CD4-positive, alpha-beta T cell treated with Interleukin-2 at 100 ng/mL for 4 hours (primary cell): ENCODE results near the gene UNC5A.
"Not testable (repeated sequence)": the region's sequence is repeated elsewhere in the genome, so short reads cannot be mapped to it uniquely, and the experiment has no call there.

Experiments
- DNase-seq: peaks from one replicate; pipeline ENCODE4 v3.0.0-alpha.2; 2020; ENCODE audit warnings: low spot score

The UNC5A gene

DNA sequence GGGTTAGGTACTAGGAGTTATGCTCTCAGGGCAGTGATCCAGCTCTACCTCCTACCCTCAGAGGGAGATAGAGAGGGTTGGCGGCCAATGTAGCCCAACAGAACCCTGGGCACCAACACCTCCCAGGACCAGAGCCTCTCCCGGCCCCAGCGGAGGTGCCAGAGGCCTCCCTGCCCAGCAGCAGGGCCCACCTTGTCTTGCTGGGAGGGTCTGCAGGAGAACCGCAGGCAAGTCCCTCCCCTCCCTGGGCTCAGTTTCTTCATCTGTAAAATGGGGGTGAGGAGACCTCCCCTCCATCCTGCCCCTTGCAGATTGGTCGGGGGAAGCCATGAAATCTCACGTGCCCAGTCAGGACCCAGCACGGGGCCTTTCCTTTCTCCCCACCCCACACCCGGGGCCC is 54.4 kb downstream of the UNC5A start:
- DNase-seq = no peak

DNA sequence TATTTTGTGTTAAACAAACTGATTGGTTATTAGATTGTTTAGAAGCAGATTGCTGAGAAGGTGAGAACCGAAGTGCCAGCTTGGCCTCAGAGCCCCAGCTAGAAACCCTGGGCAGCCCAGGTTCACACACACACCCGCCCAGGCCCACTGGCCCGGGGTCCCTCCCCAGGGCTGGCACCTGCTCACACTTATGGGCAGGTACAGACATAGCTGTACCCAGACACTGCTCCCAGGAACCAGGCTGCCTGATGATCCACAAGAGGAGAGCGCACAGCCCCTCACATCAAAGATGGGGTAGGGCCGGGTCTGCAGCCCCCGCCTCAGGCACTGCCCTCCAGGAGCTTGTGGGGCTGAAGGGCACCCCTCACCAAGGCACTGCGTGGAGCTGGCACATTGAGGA is 55.6 kb downstream of the UNC5A start:
- no peak for DNase-seq

DNA sequence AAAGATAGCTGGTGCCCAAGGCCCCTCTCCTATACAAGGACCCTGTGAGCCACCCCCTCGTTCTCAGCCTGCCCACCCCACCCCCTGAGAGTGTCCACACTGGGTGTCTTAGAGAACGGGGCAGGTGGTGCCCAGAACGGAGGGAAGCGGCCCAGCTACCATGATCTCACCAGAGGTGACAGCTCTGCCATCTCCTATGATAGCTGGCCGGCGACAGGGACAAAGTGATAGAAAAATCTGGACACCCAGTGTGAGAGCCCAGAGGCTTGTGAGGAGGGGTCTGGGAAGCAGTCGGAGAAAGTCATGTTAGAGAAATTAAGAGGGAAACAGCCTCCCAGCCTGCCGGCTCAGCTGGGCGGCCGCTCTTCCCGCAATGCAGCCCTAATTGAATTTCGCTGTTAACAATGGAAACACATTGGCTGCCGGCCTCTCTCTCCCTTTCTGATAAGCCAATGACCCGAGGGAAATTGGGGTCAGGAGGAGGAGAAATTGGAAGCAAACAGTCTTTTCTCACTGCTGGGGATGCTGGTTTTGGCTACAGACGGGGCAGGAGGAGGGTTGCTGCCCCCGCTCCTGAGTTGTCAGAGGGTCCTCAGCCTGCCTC is 56.5 kb downstream of the UNC5A start:
- no peak for DNase-seq

- no peak for DNase-seq
Observed at GRCh38 chr5:176868126-176868525, 57.8 kb downstream of the UNC5A start.

DNA sequence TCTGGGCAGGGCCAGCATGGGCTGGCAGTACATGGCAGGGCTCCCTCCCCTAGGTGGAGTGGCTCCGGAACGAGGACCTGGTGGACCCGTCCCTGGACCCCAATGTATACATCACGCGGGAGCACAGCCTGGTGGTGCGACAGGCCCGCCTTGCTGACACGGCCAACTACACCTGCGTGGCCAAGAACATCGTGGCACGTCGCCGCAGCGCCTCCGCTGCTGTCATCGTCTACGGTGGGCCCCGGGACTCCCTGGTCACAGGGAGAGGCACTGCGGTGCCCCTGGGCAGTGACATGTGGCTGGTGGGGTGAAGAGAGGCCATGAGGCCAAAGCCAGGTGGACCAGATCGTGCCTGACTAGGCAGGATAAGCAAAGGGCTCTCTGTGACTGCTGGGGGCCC is 58.4 kb downstream of the UNC5A start:
- no peak for DNase-seq

GRCh38 chr5:176869501-176870109 is 59.2 kb downstream of the UNC5A start:
- DNase-seq = no peak

- DNase-seq = no peak
Observed at GRCh38 chr5:176870110-176870591, 59.8 kb downstream of the UNC5A start.

- not testable (repeated sequence) for DNase-seq
Observed at GRCh38 chr5:176870644-176871043, 60.3 kb downstream of the UNC5A start.

GRCh38 chr5:176872586-176872985 is 62.2 kb downstream of the UNC5A start:
- not testable (repeated sequence) for DNase-seq

DNA sequence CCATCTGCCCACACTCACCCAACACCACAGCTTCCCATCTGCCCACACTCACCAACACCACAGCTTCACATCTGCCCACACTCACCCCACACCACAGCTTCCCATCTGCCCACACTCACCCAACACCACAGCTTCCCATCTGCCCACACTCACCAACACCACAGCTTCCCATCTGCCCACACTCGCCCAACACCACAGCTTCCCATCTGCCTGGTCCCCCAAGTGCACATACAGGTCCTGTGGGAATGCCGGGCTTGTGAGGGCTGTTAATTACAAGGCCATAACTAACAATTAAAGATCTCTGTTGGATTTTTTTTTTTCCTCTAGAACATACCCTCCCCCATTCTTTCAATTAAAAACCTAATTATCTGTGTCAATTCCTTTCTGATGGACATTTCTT is 62.7 kb downstream of the UNC5A start:
- DNase-seq = not testable (repeated sequence)

DNA sequence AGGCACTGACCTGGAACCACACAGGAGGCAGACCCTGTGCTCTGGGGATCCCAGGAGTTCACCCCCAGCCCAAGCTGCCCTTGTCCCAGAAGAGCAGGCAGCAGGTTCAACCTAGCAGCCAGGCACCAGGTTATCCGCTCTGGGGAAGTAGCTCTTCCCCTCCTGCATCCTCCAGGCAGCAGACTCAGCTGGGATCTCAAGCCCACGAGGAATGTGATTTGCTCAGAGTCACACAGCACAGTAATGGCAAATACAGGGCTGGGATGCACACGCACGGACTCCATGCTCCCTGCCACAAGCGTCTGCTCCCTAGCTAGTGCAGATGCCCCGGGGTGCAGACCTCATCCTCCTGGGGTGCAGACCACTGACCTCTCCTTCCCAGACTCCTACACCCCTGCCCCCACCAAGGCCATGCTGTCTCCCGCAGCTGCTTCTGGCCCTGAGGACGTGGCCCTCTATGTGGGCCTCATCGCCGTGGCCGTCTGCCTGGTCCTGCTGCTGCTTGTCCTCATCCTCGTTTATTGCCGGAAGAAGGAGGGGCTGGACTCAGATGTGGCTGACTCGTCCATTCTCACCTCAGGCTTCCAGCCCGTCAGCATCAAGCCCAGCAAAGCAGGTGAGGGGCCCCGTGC is 63.3 kb downstream of the UNC5A start:
- no peak for DNase-seq

DNA sequence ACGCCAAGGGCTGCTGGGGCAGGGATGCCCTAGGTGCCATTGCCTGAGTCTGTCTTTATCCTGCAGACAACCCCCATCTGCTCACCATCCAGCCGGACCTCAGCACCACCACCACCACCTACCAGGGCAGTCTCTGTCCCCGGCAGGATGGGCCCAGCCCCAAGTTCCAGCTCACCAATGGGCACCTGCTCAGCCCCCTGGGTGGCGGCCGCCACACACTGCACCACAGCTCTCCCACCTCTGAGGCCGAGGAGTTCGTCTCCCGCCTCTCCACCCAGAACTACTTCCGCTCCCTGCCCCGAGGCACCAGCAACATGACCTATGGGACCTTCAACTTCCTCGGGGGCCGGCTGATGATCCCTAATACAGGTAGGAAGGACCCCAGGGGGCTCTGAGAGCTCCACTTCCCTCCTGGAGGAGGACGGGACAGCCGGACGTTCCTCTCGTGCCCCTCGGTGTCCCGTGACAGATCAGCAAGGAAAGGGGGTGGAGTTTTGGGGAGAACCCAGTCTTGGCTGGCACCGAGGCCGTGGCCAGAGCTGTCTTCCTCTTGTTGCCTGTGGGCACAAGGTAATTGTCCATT is 63.9 kb downstream of the UNC5A start:
- no peak for DNase-seq

DNA sequence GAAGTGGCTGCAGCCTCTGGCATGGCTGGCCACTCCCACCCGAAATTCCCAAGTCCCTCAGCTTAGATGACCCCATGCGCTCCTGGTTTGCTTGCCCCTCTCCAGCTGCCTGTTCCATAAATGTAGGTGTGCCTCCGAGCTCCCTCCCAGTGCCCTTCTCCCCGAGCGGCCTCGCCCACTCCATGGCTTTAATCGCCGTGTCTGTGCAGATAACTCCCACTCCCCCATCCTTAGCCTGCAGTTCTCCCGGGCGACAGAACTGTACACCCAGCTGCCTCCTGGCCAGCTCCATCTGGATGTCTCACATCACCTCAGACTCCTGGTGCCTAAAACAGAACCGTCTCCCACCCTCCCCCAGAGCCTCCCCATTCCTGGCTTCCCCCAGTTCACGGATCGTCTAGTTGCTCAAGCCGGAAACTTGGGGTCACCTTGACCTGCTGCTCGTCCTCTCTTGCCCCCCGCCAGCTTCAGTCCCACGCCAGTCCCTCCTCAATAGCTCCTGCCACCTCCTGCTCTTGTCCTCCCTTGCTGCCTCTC is 64.7 kb downstream of the UNC5A start:
- no peak for DNase-seq

DNA sequence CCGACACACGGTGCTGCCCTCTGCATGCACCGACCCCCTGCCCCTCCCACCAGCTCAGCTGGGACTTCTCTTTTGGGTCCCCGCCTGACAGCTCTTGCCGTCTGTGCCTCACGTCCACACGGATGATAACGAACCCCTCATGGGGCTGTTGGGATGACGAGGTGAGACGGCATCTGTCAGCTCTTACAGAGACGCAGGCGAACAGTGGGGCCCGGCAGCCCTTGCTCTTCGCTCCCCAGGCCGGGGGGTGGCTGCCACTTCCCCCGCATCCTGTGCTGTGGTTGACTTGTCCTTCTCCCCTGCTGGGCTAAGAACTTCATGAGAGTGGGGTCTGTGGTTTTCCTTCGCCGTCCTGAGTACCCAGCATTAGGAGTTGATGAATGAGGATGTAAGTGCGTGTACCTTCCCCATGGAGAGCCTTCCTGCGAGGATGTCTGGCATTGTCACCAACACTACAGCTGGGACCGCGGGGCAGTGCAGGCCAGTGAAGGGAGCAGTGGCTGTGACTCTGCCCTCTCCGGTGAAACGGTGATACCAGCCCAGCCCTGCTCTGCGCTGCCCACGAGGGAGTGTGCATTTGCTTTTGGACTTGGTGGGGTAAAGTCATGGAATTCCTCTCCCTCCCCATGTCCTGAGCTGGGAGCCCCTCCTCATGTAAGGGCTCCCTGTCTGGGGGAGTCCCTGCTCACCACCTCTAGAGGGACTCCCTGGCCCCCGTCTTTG is 65.6 kb downstream of the UNC5A start:
- no peak for DNase-seq

DNA sequence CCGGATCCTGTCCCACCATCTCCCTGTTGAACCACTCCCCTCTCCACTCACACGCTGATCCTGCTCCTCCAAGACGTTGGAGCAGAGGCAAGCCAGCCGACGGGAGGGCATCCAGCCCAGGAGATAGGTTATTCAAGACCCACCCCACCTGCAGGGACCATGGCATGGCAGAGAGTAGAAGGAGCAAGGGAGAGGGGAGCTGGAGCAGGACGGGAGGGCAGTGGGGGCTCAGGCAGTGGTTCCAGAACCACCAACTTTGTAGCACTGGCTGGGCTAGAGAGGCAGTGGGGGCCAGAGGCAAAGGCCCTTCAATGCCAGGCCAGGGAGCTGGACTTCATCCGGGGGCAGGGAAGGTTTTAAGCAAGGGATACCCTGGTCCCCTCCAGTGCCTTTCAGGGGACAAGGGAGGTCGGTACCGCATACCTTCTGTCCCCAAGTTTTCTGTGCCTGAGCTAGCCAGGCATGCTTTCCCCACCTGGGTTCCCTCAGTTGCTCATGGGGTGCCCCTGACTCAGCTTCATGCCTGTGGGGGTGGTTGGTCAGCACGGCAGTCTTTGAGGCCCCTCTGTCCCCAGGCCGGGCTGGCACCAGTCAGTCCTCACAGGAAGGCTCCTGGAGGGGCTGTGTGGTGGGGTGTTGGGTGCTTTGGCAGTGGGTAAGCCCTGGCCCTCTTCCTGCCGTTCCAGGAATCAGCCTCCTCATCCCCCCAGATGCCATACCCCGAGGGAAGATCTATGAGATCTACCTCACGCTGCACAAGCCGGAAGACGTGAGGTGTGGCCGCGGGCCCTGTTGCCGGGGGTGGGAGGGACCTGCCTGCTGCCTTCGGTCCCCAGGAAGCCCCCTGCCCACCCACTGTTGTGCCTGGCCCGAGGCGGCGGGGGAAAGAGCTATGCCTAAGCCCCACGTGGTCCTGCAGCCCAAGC is 66.4 kb downstream of the UNC5A start:
- DNase-seq = no peak

- no peak for DNase-seq
Observed at GRCh38 chr5:176877793-176878331, 67.5 kb downstream of the UNC5A start.

GRCh38 chr5:176878463-176878862 is 68.1 kb downstream of the UNC5A start:
- DNase-seq = no peak

- no peak for DNase-seq
Observed at GRCh38 chr5:176878906-176879662, 68.7 kb downstream of the UNC5A start.

DNA sequence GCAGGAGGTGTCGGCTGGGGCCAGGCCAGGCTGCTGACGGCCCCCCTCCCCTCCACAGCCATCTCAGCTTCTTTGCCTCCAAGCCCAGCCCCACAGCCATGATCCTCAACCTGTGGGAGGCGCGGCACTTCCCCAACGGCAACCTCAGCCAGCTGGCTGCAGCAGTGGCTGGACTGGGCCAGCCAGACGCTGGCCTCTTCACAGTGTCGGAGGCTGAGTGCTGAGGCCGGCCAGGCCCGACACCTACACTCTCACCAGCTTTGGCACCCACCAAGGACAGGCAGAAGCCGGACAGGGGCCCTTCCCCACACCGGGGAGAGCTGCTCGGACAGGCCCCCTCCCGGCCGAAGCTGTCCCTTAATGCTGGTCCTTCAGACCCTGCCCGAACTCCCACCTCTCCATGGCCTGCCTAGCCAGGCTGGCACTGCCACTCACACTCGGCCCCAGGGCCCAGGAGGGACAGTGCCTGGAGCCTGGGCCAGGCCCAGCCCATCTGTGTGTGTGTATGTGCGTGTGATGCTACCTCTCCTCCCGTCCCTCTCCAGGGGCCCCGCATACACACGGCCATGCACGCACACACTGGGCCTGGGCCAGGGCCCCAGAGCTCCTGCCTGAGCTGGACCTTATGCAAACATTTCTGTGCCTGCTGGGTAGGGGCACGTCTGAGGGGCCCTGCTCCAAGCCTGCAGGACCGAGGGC is 69.5 kb downstream of the UNC5A start:
- no peak for DNase-seq
